Measurements from ENCODE around the gene ADAM15. TPM values are rescaled to one million over a fixed set of nuclear protein-coding genes. Genes with fewer than 3 reads are reported as not detected.

ADAM15 gene
- total and polyA plus RNA-seq, 2 of the 8 experiments (the other 6 are each of a cell fraction or from before 2014, with no cell fraction given), result 32.9 to 37.6 TPM

DNA sequence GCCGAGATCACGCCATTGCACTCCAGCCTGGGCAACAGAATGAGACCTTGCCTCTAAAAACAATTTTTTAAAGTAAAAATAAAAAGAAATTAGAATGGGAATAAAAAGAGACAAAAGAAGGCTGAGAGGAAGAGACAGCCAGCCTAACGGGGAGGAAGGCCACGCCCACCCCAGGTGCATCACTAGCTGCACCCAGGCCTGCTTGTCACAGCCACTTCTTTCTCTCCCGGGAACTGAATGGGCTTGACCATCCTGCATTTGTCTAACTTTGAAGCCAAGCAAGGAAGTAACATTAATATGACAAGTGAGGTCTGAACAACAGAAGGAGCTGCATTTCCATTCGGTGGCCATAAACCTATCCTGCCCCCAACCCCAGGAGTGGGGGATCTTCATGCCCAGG is 55.7 kb downstream of the ADAM15 start:
- Histone ChIP-seq H3K18ac (ENCODE audit: extremely low read depth, low read length) (no peak overlapping the region), H2AFZ (ENCODE audit: low read length) (no peak overlapping the region)

More for the DNA sequence above, 55.7 kb downstream of the ADAM15 start:
- H4K5ac ChIP-seq (ENCODE audit: insufficient read length, low read depth, low read length), result no peak overlapping the region
- no peak overlapping the region for H2BK12ac ChIP-seq (ENCODE audit: low read depth, low read length)
- peaks cover 0 to 4% of the 10 kb centered on the region in 2 experiments for H4K20me1 ChIP-seq (replicated peaks in 1 of 2; ENCODE audit: control insufficient read depth in 1 of 2, insufficient read depth in 2 of 2, low read length in 2 of 2)
- no peak overlapping the region for H3K27ac ChIP-seq (ENCODE audit: low read depth, low read length)
- FAIRE-seq (no peak), DNase-seq (ENCODE audit: low read depth in 1 of 2, low spot score in 2 of 2) (no peak)
- no peak overlapping the region for H2BK20ac ChIP-seq (ENCODE audit: low read length)
- TF ChIP-seq CEBPB (IDR thresholded peaks at IDR 0.05; ENCODE audit: low read depth, low read length), result no peak
- no peak for TF ChIP-seq MAFK (IDR thresholded peaks at IDR 0.05; ENCODE audit: low read depth, low read length)
- no peak for TF ChIP-seq NRF1 (IDR thresholded peaks at IDR 0.05; ENCODE audit: low read depth, low read length)
- TF ChIP-seq, protein P1, sequence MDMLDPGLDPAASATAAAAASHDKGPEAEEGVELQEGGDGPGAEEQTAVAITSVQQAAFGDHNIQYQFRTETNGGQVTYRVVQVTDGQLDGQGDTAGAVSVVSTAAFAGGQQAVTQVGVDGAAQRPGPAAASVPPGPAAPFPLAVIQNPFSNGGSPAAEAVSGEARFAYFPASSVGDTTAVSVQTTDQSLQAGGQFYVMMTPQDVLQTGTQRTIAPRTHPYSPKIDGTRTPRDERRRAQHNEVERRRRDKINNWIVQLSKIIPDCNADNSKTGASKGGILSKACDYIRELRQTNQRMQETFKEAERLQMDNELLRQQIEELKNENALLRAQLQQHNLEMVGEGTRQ (IDR thresholded peaks at IDR 0.05; ENCODE audit: low read length), result no peak
- no peak for TF ChIP-seq FOSL1 (IDR thresholded peaks at IDR 0.05; ENCODE audit: insufficient read depth, low read depth, low read length)
- no peak for TF ChIP-seq SAP30 (IDR thresholded peaks at IDR 0.05; ENCODE audit: insufficient read depth, insufficient replicate concordance, low read length)
- TF ChIP-seq SRF (IDR thresholded peaks at IDR 0.05; ENCODE audit: low read depth, low read length), result no peak
- TF ChIP-seq BACH1 (IDR thresholded peaks at IDR 0.05; ENCODE audit: low read length), result no peak
- no peak for TF ChIP-seq PHF8 (conservative IDR thresholded peaks at IDR 0.05; ENCODE audit: low read depth, low read length)
- no peak for TF ChIP-seq HDAC2 (IDR thresholded peaks at IDR 0.05; ENCODE audit: borderline replicate concordance in 1 of 2, low read depth in 2 of 2, low read length in 2 of 2)
- no peaks in the 10 kb centered on the region for H3K23me2 ChIP-seq (ENCODE audit: low read depth, low read length)
- H2AK5ac ChIP-seq (ENCODE audit: low read depth, low read length), result no peak overlapping the region
- H3K14ac ChIP-seq (ENCODE audit: insufficient read length), result no peak overlapping the region
- ChIA-PET POLR2A (ENCODE audit: partially characterized antibody) (no interaction called here), CTCF (ENCODE audit: partially characterized antibody) (interaction anchor here (0.8 to 3.5 kb wide), 14 partner anchors 8 to 70 kb away, joined by 3 to 29 read pairs (median 4); no protein-coding TSS in a partner anchor)
- no peaks in the 10 kb centered on the region for H3K79me1 ChIP-seq (ENCODE audit: low read depth, low read length)
- no peak overlapping the region for H4K8ac ChIP-seq (ENCODE audit: extremely low read depth, insufficient read depth, low read length)
- no peaks in the 10 kb centered on the region for H3K79me2 ChIP-seq (ENCODE audit: control insufficient read depth in 1 of 2, insufficient read depth in 2 of 2, low read length in 2 of 2)
- H3K36me3 ChIP-seq (ENCODE audit: control insufficient read depth in 2 of 4, insufficient read depth in 4 of 4, low read length in 3 of 4), result no peaks in the 10 kb centered on the region
- H3K9ac ChIP-seq (replicated peaks in 1 of 4; ENCODE audit: extremely low read depth in 1 of 4, low read depth in 3 of 4, low read length in 3 of 4), result no peak overlapping the region
- H4K91ac ChIP-seq (replicated peaks; ENCODE audit: insufficient read length, low read length), result no peak overlapping the region
- WGBS, 2 experiments (ENCODE audit: extremely low coverage in 1 of 2, insufficient coverage in 1 of 2, insufficient read length in 1 of 2, insufficient replicate concordance in 2 of 2, low coverage in 1 of 2, low lambda C conversion rate in 2 of 2, missing lambda C conversion rate in 1 of 2), result 79% methylated on average over 6 of the region's 6 CpGs; no CpG with 5 or more reads in 1 of the 2 experiments
- no peak overlapping the region for H3K4ac ChIP-seq (replicated peaks; ENCODE audit: insufficient read length, low read depth, low read length)
- H3K4me2 ChIP-seq (ENCODE audit: insufficient read depth in 1 of 2, low read depth in 2 of 2, low read length in 2 of 2), result no peak overlapping the region
- no peak overlapping the region for H2BK15ac ChIP-seq (ENCODE audit: low read length)
- no peak overlapping the region for H2BK120ac ChIP-seq (replicated peaks; ENCODE audit: low read depth, low read length)
- no peaks in the 10 kb centered on the region for H3K4me1 ChIP-seq (replicated peaks in 1 of 4; ENCODE audit: control insufficient read depth in 3 of 4, insufficient read depth in 4 of 4, low read length in 3 of 4)
- H3K4me3 ChIP-seq (ENCODE audit: extremely low read depth in 1 of 4, insufficient read depth in 2 of 4, low read depth in 3 of 4, low read length in 4 of 4), result no peak overlapping the region
- no peaks in the 10 kb centered on the region for H3K9me3 ChIP-seq (ENCODE audit: insufficient read depth in 2 of 2, low read depth in 1 of 2, low read length in 1 of 2)
- H3K27me3 ChIP-seq (replicated peaks in 1 of 4; ENCODE audit: control insufficient read depth in 3 of 4, extremely low read depth in 1 of 4, insufficient read depth in 3 of 4, low read length in 3 of 4), result no peaks in the 10 kb centered on the region
- H3K56ac ChIP-seq (replicated peaks; ENCODE audit: insufficient read length, low read depth, low read length), result no peak overlapping the region
- H3K23ac ChIP-seq (ENCODE audit: insufficient read length), result no peak overlapping the region
- H2BK5ac ChIP-seq (ENCODE audit: low read depth, low read length), result no peak overlapping the region

All from H1 (cell line).